A204.1 (cell line): ENCODE measurements around the gene LCT.
"Not testable (repeated sequence)": the region's sequence is repeated elsewhere in the genome, so short reads cannot be mapped to it uniquely, and the experiment has no call there.

Experiments
- FAIRE-seq: peaks from 2 replicates; lab custom pipeline; 2012; peaks lifted over from hg19 to GRCh38; lab: Jason Lieb, UNC

The LCT gene

DNA sequence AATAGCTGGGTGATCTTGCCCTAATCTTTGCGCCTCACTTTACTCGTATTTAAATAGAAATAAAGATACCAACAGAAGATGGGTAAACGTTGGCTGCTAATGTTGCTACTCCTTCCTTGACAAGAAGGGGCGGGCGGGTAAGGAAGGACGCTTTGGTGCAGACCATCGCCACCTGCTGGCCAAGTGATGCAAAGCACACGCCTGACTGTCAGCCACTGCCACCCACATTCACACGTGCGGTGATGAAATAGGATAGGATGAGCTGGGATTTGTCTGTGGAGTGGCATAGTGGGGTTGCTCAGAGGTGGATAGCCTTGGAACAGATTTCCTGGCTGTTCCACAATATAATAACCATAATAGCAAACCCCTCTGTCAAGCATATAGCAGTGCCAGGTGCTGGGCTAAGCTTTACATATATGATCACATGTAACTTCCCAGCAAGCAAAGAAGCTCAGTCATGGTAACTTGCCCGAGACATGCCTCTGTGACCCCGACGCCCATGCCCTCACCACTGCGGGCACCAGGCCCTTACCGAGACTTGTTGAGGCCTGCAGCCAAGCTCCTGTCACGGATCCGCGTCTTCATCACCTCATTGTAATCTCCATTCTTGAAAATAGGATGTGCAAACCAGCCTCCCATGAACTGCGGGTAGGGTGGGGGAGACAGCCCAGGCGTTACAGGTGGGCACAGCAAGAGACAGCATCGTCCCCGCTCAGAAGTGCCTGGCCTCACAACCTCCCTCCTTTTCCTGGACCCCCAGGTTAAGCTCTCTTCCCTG is 39.3 kb downstream of the LCT start:
- FAIRE-seq = no peak

DNA sequence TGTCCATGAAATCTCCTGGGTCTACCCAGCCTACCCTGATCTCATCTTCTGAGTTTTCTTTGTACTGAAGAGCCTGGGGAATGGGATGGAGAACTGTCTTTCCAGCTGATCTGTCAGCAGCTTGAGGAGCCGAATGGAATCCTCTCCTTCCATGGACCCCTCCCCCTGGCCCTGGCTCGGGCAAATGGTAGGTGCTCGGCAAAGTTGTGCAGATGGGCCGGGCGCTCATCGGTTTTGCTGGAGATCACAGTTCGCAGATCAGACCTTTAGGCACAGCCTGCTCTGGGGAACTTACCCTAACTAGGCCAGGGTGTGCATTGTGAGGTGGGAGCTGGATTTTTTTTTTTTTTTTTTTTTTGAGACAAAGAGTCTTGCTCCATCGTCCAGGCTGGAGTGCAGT is 40.4 kb downstream of the LCT start:
- no peak for FAIRE-seq

DNA sequence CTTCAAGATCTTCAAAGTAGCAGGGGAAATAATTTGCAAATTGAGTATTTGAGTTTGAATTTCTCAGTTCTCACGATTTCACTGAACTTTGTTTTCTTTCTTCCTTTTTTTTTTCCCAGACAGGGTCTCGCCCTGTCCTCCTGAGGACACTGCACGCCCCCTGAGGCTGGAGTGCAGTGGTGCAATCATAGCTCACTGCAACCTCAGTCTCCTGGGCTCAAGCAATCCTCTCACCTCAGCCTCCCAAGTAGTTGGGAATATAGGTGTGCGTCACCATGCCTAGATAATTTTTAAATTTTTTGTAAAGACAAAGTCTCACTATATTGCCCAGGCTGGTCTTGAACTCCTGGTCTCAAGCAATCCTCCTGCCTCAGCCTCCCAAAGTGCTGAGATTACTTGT is 41.3 kb downstream of the LCT start:
- not testable (repeated sequence) for FAIRE-seq

DNA sequence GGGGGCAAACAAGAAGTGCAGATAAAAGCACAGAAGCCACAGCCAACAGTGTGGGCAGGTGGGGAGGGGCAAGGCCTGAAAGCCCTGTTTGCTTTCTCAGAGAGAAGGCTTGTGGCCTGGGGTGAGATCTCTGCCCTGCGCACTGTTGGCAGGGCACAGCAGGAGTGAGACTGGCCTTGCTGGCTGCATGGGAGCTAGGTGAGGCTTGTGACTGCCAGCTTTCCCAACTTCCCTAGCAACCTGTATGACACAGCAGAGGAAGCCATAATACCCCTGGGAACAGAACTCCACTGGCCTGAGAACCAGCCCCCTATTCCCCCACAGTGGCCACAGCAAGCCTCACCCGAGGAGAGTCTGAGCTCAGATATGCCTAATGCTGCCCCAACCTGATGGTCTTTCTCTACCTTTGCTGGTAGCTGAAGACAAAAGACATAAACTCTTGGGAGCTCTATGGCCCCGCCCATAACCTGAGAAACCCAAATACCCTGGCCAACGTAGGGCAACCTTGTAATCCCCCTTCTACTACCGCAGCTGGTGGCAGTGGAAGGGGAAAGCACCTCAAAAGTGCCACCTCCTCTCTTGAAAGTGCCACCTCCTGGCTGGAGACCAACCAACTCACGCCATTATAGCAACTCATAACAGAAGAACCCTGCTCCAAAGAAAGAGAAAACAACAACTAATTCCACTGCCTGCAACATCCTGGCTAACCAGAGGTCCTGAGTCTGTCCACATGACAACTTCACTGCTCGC is 44.4 kb downstream of the LCT start:
- no peak for FAIRE-seq

DNA sequence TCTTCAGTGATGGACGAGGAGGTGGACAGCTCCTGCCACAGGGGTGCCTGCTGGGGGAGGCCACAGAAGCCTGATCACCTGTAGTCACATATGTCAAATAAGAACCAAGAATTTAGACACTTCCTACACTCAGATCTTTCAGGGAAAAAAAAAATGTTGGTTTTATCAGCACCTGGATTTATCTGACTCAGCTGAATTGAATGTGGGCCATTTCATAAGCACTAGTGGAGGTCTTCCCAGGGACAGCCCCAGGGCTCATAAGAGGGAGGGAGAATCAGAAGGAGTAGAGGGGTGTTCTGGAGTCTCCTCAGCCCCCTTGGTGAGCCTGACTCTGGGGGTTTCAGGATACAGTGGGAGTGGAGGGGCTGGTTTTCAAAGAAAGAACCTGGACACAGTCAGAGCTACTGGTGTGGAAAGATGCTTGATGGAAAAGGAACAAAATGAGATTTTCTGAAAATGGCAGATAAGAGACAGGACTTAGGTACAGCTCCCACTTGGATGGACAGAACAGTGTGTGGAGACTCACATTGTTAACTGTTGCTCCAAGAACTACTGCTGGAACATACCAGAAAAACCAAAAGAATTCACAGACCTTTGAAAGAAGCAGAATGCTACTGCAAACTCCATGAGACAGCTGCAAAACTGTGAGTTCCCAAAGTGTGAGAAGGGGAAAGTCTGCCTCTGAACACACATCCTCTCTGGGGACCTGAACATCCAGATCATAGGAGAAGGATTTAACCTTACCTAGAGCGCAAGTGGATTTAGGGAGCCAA is 45.4 kb downstream of the LCT start:
- FAIRE-seq = no peak

DNA sequence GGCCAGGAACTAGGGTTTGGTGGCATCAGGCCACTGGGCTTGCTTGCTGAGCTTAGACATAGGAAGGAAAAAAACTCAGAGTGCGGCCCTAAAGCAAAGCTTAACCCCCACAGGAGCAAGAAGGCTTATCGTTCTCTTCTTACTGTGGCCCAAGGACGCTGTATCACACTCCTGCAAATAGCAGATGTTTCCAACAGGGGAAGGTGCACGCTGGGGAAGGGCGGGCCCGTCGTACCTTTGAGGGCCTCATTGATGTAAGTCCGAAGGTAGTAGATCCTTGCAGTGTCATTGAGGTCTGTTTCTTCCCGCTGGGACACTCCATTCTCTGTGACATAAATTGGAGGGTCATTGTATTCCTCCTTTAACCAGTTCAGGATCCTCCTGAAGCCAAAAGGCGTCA is 46.6 kb downstream of the LCT start:
- FAIRE-seq = no peak

DNA sequence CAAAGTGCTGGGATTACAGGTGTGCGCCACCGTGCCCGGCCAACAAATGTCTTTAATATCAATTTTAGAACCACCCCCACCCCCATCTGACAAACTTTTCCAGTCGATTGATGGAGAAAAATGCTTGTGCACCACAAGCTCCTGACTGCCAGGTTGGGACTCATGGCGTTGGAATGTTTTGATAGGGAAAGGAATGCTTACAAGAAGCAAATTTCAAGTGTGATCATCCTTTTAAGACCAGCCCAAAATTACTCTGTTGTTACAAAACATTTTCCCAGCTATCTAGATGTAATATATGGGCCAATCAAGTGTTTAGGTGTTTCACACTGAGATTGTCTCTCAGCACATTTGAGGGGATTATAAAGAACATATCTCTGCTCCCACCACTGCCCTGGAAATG is 50.2 kb downstream of the LCT start:
- no peak for FAIRE-seq

DNA sequence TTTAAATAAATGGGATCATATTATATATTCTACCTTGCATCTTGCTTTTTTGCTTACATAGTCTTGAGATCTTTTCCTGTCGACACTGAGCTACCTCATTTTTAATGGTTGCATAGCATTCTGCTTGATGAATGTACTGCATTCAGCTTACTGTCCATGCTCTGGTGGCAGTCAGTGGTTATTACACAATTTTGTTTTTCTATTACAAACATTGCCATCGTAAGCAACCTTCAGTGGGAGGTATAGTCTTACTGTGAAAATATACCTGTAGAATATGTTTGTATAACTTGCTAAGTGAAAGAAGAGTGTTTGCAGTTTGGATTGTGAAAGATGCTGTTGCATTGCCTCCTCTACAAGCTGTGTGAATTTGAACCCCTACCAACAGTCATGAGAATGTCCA is 52.0 kb downstream of the LCT start:
- no peak for FAIRE-seq

DNA sequence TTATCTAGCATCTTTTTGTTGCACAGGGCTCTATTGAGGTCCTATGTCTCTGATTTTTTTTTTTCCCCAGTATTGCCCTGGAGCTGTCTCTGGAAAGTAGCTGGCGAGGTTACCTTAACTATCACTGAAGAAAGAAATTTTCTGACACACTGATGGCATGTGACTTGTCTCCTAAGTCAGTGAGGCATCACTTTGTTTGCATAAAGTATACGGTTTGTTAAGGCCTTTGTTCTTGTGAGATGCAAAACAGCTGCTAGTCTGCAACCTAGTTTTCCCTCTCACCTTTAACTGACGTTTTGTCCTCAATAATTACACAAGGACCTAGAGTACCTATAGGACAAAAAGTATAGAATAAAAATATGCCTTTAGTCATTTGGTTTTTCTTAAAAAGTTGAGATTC is 53.5 kb downstream of the LCT start:
- FAIRE-seq = no peak

DNA sequence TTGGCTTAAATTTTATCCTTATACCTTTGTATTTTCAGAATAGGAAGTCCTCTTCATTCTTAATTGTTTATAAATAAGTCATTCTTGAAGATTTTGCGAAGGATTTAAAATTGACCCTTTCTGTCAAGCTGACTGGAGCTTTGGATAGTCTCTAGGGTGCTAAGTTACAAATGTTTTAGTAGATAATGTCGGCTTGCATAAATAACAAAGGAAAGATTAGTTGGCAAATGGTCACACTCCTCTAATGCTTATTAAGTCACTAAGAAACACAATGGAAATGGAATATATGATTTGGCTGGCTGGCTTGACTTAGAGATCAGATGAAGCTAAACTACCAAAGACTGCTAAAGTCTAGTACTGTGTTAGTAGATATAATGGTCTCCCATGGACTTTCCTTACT is 54.8 kb downstream of the LCT start:
- no peak for FAIRE-seq

DNA sequence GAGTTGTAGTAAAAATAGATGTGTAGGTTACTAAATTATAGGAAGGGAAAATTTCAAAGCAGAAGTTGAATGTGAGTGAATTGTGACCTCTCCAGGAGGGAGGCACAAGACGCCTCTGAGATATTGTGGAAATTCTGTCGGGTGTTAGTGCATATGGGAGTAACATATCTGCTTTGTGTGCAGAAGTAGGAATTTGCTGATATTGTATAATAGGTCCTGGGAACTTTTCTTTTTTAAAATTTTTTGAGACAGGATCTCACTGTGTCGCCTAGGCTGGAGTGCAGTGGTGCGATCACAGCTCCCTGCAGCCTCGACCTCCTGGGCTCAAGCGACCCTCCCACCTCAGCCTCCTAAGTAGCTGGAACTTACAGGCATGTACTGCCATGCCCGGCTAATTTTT is 60.6 kb downstream of the LCT start:
- FAIRE-seq = no peak

DNA sequence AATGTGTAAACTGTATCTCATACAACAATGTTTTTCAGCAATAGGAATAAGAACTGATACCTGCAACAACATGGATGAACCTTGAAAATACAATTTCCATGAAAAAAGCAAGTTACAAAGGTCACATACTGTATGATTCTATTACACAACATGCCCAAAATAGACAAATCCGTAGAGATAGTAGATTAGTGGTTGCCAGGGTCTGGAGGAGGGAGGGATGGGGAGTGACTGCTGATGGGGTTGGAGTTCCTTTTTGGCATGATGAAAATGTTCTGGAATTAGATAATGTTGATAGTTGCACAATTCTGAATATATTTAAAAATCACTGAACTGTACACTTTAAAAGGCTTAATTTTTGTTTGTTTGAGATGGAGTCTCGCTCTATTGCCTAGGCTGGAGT is 61.6 kb downstream of the LCT start:
- FAIRE-seq = no peak

DNA sequence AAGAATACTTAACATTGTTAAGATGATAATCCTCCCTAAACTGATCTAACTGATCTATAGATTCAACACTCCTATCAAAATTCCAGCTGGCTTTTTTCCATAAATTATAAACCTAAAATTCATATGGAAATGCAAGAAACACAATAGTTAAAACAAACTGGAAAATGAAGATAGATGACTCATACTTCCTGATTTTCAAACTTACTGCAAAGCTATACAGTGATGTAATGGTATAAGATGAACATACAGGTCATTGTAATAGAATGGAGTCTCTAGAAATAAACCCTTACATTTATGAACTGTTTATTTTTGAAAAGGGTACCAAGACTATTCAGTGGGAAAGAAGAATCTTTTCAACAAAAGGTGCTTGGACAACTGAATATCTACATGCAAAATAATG is 63.1 kb downstream of the LCT start:
- no peak for FAIRE-seq

DNA sequence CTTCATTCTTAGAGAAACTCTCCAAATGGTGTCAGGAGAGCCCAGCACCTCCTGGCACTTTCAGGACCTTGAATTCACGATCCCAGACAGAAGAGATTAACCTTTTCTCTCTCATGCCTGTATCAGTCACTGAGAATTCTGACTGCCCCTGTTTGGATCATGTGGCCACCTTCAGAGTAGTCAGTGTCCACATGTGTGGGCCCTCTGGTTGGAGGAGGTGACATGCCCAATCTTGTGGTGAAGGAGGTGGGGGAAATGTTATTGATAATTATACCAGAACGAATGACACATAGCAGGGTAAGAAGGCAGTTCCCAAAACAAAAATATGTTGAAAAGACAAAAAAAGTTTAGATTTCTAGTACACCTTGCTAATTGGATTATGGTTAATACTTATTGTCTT is 63.7 kb downstream of the LCT start:
- no peak for FAIRE-seq

DNA sequence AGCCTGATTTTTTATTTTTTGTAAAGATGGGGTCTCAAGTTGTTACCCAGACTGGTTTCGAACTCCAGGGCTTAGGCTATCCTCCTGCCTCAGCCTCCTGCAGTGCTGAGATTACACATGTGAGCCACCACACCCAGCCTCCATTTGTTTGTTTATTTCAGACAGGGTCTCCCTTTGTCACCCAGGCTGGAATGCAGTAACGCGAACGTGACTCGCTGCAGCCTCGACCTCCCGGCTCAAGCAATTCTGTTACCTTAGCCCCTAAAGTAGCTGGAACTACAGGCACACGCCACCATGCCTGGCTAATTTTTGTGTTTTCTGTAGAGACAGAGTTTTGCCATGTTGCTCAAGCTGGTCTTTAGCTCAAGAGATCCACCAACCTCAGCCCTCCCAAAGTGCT is 68.1 kb downstream of the LCT start:
- FAIRE-seq = no peak

DNA sequence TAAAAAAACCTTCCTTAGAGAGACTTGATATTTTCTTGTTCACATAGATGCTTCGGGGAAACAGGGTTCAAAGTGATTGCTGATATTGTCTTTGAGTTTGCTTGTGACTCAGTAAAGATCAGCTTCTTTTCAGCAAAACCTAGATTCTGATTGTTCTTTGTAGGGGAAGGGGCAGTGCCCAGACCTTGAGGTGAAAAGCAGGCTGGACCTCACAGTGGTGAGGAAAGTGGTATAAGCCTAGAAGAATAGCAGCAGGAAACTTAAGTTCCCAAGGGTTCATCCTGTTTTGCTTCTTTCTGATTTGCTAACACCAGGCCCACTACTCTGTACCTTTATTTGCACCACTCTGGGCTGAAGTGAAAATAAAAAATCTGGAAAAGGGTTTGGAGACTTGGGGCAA is 74.5 kb downstream of the LCT start:
- FAIRE-seq = no peak

DNA sequence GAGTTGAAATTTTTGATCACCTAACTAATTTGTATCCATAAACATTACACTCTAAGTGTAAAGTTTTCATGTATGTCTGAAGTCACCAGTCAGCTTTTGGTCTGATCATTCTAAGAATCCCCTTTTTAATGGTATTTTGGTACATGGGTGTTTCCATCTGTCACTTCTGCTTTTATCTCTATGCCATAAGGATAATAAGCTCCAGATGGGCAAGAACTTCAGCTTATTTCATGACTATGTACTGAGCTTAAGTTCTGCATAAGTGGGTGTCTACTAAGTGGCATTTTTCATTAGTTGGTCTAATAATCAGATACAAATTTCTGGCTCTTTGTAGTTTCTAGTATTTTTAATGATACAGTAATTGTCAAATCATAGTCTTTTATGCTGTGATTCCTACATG is 75.0 kb downstream of the LCT start:
- FAIRE-seq = no peak

DNA sequence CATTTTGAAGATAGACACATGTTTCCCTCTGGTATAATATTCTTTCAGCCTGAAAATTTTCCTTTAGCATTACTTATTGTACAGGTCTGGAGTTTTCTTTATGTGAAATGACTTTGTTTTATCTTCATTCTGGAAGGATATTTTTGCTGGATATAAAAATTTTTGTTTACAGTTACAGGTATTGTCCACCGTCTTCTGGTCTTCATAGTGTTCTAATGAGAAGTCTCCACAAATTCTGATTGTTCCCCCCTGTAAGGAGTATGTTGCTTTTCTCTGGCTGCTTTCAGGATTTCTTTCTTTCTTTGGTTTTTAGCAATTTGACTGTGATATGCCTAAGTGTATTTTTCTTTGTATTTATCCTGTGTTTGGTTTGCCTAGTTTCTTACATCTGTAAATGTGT is 80.3 kb downstream of the LCT start:
- FAIRE-seq = no peak

DNA sequence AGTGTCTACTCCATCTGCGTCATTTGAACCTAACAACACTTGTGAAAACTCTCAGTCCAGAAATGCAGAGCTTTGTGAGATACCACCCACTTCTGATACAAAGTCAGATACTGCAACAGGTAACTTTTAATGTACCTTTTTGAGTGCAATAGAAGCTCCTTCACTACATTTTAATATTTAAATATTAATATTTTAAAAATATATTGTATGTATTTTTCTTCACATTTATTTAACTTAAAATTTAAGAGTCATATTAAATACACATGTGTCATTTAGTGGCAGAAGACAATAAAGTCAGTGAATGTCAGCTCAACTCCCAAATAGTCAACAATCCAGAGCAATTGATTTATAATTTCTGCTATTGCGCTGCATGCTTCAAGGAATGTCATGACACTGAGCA is 81.4 kb downstream of the LCT start:
- peak; percentile 61 for FAIRE-seq

DNA sequence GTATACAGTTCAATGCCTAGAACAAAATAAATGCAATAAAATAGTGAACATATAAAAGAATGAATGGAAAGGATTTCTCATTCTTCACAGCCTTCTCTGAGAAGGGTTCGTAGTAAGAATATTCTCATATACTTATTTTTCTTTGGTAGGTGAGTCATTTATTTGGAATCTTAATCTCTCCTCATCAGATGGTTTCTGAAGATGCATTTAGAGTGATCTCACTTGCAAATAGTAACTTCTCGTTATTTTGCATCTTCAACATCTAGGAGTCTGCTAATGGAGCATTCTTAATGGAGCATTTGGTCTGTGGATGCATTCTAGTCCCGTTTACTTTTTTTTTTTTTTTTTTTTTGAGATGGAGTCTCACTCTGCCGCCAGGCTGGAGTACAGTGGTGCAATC is 91.4 kb downstream of the LCT start:
- FAIRE-seq = no peak

DNA sequence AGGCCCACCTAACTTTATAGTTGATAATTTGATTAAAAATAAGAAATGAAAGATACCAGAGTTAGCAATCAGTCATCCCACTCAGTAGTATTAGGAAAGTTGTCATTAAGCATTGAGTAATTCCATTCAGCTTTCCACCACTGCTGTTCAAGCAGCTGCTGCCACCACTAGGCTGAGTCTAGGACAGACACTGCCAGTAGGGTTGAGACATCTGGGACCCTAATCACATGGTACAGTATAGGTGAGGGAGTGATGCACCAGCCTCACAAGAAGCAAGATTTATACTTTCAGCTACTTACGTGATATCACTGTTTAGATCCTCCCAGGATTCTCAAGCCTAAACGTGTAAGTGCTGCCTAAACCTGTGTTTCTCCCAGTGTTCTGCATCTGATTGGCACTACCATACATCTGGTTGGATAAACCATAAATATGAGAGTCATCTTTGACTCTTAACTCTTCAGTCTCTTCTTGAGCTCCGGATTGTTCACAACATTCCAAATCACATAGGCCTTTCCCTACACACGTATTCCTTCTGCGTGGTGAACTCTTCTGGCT is 92.1 kb downstream of the LCT start:
- FAIRE-seq = no peak

DNA sequence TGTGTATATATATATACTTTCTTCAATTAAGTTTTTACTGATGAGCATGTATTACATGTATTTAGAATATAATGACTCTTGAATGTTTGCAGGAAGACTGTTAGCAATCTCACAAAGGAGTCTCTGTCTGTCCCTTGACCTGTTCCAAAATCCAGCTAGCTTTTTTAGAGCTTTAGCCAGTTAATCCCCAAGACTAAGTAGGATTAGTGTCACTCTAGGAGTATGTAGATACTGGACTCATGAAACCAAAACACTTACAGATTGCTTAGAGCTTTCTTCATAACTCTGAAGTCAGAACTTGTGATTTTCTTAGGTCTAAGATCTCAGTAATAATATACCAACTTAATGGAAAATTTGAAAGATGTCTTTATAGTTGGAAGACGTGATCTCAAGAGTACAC is 93.1 kb downstream of the LCT start:
- FAIRE-seq = no peak

DNA sequence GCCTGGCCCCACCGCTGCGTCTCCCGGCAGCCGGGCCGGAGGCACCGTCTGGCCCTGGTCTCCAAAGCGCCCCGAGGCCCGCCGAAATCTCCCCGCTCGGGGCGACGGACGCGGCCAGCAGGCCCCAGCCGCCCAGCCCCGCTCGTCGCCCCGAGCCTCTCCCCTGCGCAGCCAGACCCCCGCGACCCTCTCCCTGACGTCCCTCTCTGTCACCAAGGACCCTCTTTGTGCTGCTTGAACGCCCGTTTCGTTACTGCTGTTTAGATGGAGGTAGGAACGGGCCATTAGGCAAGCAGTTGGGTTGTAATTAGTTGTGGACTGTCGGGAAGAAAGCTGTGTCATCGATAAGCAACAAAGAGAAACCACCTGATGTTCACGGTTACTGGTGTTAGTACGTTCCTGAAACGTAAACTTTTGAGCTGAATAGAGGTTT is 94.6 kb downstream of the LCT start:
- no peak for FAIRE-seq
